ENCODE measurements around the gene SUSD4.

SUSD4 gene

DNA sequence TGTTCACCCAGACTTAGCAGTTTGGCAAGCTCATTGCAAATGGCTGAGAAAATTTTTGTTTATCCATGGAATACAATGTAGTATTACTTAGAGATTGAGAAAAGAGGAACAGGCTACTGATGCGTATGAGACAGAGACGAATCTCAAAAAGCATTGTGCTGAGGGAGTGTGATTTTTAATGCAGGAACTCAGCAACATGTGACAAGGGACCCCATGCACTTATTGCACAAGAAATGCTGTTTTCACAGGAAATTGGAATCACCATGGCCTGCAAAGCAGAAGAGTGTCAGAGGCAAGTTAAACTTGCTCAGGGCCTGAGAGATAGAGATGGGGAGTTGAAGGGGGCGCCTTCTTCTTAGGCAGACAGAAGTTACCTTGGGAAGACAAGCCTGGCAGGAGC is 188.3 kb downstream of the SUSD4 start:
- DNase-seq: no peak

DNA sequence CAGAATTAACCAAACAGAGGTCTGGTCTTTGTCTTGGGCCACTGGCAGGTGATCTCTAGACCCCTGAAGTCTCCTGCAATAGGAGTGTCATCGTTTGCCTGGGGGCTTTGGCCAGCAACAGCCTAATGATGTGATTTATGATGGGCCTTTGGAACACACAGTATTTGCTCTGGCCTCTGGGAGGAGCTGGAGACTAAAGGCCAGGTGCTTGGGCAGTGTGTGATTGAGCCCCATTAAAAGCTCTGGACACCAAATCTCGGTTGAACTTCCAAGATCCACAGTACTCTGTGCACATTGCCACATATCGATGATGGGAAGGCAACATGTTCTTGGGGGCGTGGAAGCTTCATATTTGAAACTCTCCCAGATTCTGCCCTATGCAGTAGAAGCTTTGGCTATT is 188.9 kb downstream of the SUSD4 start:
- DNase-seq: no peak
